WTC11 (cell line): ENCODE results near the gene EXOC6. TPM values are rescaled to one million over a fixed set of nuclear protein-coding genes. Genes with fewer than 3 reads are reported as not detected.

ENCODE experiments used
- EMX1 ChIP-seq: fragments of 250-450 bp; sonication (Bioruptor Pico); IDR thresholded peaks from 2 replicates; pipeline ENCODE4 v1.8.0; 2021; ENCODE audit warnings: mild to moderate bottlenecking
- FOXJ3 ChIP-seq: sonication (generic); formaldehyde crosslinking; IDR thresholded peaks from 2 replicates; pipeline ENCODE4 v1.9.0; 2021; ENCODE audit warnings: missing genetic modification reagents, mild to moderate bottlenecking, borderline replicate concordance
- GABPB1 ChIP-seq: sonication (generic); formaldehyde crosslinking; IDR thresholded peaks from 2 replicates; pipeline ENCODE4 v1.8.1; 2023; ENCODE audit warnings: mild to moderate bottlenecking, missing genetic modification reagents
- GRHL2 ChIP-seq: fragments of 250-450 bp; sonication (Bioruptor Pico); IDR thresholded peaks from 2 replicates; pipeline ENCODE4 v1.8.0; 2022; ENCODE audit warnings: mild to moderate bottlenecking, moderate library complexity; ENCODE audit not compliant: insufficient replicate concordance, severe bottlenecking
- GTF2I ChIP-seq: fragments of 250-450 bp; sonication (Bioruptor Pico); conservative IDR thresholded peaks from 2 replicates; pipeline ENCODE4 v1.4.0; 2021; ENCODE audit warnings: mild to moderate bottlenecking
- IRF2 ChIP-seq: sonication (generic); formaldehyde crosslinking; IDR thresholded peaks from 2 replicates; pipeline ENCODE4 v1.8.0; 2022; ENCODE audit warnings: low read depth, missing genetic modification reagents, borderline replicate concordance
- JAZF1 ChIP-seq: fragments of 250-450 bp; sonication (Bioruptor Pico); IDR thresholded peaks from 2 replicates; pipeline ENCODE4 v1.9.0; 2021; ENCODE audit warnings: moderate library complexity, mild to moderate bottlenecking, inconsistent platforms
- KAT7 ChIP-seq: sonication (generic); formaldehyde crosslinking; IDR thresholded peaks from 2 replicates; pipeline ENCODE4 v1.8.1; 2023; ENCODE audit warnings: missing genetic modification reagents, mild to moderate bottlenecking, borderline replicate concordance
- MAX ChIP-seq: sonication (generic); formaldehyde crosslinking; IDR thresholded peaks from 2 replicates; pipeline ENCODE4 v1.8.0; 2022; ENCODE audit warnings: mild to moderate bottlenecking, missing genetic modification reagents
- NFE2L1 ChIP-seq: sonication (generic); formaldehyde crosslinking; IDR thresholded peaks from 2 replicates; pipeline ENCODE4 v1.8.1; 2023; ENCODE audit warnings: missing genetic modification reagents
- OVOL2 ChIP-seq: fragments of 250-450 bp; sonication (Bioruptor Pico); IDR thresholded peaks from 2 replicates; pipeline ENCODE4 v1.9.0; 2021; ENCODE audit warnings: mild to moderate bottlenecking, borderline replicate concordance
- PRRX2 ChIP-seq: fragments of 250-450 bp; sonication (Bioruptor Pico); IDR thresholded peaks from 2 replicates; pipeline ENCODE4 v1.8.0; 2021; ENCODE audit warnings: mild to moderate bottlenecking
- SMAD3 ChIP-seq: sonication (generic); formaldehyde crosslinking; IDR thresholded peaks from 2 replicates; pipeline ENCODE4 v1.8.0; 2022; ENCODE audit warnings: missing genetic modification reagents, mild to moderate bottlenecking, borderline replicate concordance
- USF1 ChIP-seq: sonication (generic); formaldehyde crosslinking; IDR thresholded peaks from 2 replicates; pipeline ENCODE4 v1.8.0; 2022; ENCODE audit warnings: mild to moderate bottlenecking, missing genetic modification reagents
- USF2 ChIP-seq: sonication (generic); formaldehyde crosslinking; IDR thresholded peaks from 2 replicates; pipeline ENCODE4 v1.8.1; 2023; ENCODE audit warnings: mild to moderate bottlenecking, missing genetic modification reagents, moderate library complexity
- ZBTB43 ChIP-seq: sonication (generic); formaldehyde crosslinking; IDR thresholded peaks from 2 replicates; pipeline ENCODE4 v1.8.1; 2023; ENCODE audit warnings: mild to moderate bottlenecking, missing genetic modification reagents
- ZNF138 ChIP-seq: sonication (generic); formaldehyde crosslinking; conservative IDR thresholded peaks from 2 replicates; pipeline ENCODE4 v1.8.1; 2022; ENCODE audit warnings: mild to moderate bottlenecking, moderate library complexity, missing genetic modification reagents
- ZNF232 ChIP-seq: sonication (generic); formaldehyde crosslinking; IDR thresholded peaks from 2 replicates; pipeline ENCODE4 v1.8.0; 2022; ENCODE audit warnings: mild to moderate bottlenecking, missing genetic modification reagents
- ZNF263 ChIP-seq: sonication (generic); formaldehyde crosslinking; IDR thresholded peaks from 2 replicates; pipeline ENCODE4 v1.8.1; 2022; ENCODE audit warnings: low read depth, mild to moderate bottlenecking, moderate library complexity, missing genetic modification reagents
- ZNF317 ChIP-seq: sonication (generic); formaldehyde crosslinking; IDR thresholded peaks from 2 replicates; pipeline ENCODE4 v1.8.1; 2023; ENCODE audit warnings: low read depth, mild to moderate bottlenecking, moderate library complexity, missing genetic modification reagents, borderline replicate concordance
- ZNF416 ChIP-seq: fragments of 250-450 bp; sonication (Bioruptor Pico); IDR thresholded peaks from 2 replicates; pipeline ENCODE4 v1.9.0; 2021; ENCODE audit warnings: mild to moderate bottlenecking, inconsistent platforms
- ZNF423 ChIP-seq: fragments of 250-450 bp; sonication (Bioruptor Pico); IDR thresholded peaks from 2 replicates; pipeline ENCODE4 v2.1.2; 2022; ENCODE audit warnings: mild to moderate bottlenecking, moderate library complexity
- ZNF671 ChIP-seq: fragments of 250-450 bp; sonication (Bioruptor Pico); IDR thresholded peaks from 2 replicates; pipeline ENCODE4 v1.8.0; 2021; ENCODE audit warnings: mild to moderate bottlenecking
- total RNA-seq: library from RNA; stranded (reverse); gene quantifications from 3 replicates; pipeline ENCODE4 v1.2.3, GENCODE V29; 2021
- TF ChIP-seq, protein P1 (sequence below): fragments of 250-450 bp; sonication (Bioruptor Pico); IDR thresholded peaks from 2 replicates; pipeline ENCODE4 v2.1.2; 2022; ENCODE audit warnings: mild to moderate bottlenecking, moderate library complexity
- TF ChIP-seq, protein P2 (sequence below): sonication (generic); formaldehyde crosslinking; IDR thresholded peaks from 2 replicates; pipeline ENCODE4 v1.8.1; 2022; ENCODE audit warnings: missing genetic modification reagents, borderline replicate concordance
- TF ChIP-seq, protein P3 (sequence below): sonication (generic); formaldehyde crosslinking; conservative IDR thresholded peaks from 2 replicates; pipeline ENCODE4 v1.8.1; 2022; ENCODE audit warnings: mild to moderate bottlenecking, missing genetic modification reagents
- TF ChIP-seq, protein P4 (sequence below): fragments of 200-600 bp; IDR thresholded peaks from 2 replicates; pipeline ENCODE4 v1.8.0; 2022; ENCODE audit warnings: antibody characterized with exemption
- TF ChIP-seq, protein P5 (sequence below): sonication (generic); formaldehyde crosslinking; IDR thresholded peaks from 2 replicates; pipeline ENCODE4 v1.8.1; 2022; ENCODE audit warnings: mild to moderate bottlenecking, missing genetic modification reagents, moderate library complexity, borderline replicate concordance
- TF ChIP-seq, protein P6 (sequence below): sonication (generic); formaldehyde crosslinking; IDR thresholded peaks from 2 replicates; pipeline ENCODE4 v1.8.1; 2022; ENCODE audit warnings: low read depth, missing genetic modification reagents, borderline replicate concordance

Gene EXOC6
- total RNA-seq, 1 experiment from 2014 or later, result 5.0 TPM

DNA sequence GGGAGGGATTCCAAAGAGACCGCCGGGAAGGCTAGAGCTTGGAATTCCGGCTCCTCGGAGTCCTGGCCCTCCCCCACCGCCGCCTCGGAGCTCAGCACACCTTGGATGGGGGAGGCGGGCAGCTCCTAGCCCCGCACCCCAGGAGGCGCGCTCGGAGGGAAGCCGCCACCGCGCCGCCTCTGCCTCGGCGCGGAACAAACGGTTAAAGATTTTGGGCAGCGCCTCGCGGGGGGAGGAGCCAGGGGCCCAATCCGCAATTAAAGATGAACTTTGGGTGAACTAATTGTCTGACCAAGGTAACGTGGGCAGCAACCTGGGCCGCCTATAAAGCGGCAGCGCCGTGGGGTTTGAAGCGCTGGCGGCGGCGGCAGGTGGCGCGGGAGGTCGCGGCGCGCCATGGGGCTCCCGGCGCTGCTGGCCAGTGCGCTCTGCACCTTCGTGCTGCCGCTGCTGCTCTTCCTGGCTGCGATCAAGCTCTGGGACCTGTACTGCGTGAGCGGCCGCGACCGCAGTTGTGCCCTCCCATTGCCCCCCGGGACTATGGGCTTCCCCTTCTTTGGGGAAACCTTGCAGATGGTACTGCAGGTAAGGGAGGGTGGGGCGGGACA is 225.3 kb downstream of the EXOC6 start, which contains the start of gene CYP26A1 (continued):
- TF ChIP-seq, protein P1, sequence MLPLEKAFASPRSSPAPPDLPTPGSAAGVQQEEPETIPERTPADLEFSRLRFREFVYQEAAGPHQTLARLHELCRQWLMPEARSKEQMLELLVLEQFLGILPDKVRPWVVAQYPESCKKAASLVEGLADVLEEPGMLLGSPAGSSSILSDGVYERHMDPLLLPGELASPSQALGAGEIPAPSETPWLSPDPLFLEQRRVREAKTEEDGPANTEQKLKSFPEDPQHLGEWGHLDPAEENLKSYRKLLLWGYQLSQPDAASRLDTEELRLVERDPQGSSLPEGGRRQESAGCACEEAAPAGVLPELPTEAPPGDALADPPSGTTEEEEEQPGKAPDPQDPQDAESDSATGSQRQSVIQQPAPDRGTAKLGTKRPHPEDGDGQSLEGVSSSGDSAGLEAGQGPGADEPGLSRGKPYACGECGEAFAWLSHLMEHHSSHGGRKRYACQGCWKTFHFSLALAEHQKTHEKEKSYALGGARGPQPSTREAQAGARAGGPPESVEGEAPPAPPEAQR, result no peak
- no peak for TF ChIP-seq KAT7 (CRISPR knock-in tag)
- no peak for TF ChIP-seq OVOL2 (CRISPR knock-in tag)
- TF ChIP-seq, protein P2, sequence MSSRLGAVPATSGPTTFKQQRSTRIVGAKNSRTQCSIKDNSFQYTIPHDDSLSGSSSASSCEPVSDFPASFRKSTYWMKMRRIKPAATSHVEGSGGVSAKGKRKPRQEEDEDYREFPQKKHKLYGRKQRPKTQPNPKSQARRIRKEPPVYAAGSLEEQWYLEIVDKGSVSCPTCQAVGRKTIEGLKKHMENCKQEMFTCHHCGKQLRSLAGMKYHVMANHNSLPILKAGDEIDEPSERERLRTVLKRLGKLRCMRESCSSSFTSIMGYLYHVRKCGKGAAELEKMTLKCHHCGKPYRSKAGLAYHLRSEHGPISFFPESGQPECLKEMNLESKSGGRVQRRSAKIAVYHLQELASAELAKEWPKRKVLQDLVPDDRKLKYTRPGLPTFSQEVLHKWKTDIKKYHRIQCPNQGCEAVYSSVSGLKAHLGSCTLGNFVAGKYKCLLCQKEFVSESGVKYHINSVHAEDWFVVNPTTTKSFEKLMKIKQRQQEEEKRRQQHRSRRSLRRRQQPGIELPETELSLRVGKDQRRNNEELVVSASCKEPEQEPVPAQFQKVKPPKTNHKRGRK, result no peak
- TF ChIP-seq ZBTB43 (CRISPR knock-in tag), result no peak
- no peak for TF ChIP-seq GTF2I
- TF ChIP-seq IRF2, result no peak
- TF ChIP-seq, protein P3, sequence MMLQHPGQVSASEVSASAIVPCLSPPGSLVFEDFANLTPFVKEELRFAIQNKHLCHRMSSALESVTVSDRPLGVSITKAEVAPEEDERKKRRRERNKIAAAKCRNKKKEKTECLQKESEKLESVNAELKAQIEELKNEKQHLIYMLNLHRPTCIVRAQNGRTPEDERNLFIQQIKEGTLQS, result no peak
- no peak for TF ChIP-seq GRHL2 (CRISPR knock-in tag)
- no peak for TF ChIP-seq GABPB1 (CRISPR knock-in tag)
- TF ChIP-seq MAX (CRISPR knock-in tag), result peak; percentile 27; the same call in 1 of the 2 replicates
- TF ChIP-seq ZNF138 (CRISPR knock-in tag), result no peak
- TF ChIP-seq EMX1 (CRISPR knock-in tag), result no peak
- 0 out of 2 replicates have a peak, but pooled peaks have one; percentile 9 for TF ChIP-seq USF2 (CRISPR knock-in tag)
- TF ChIP-seq PRRX2 (CRISPR knock-in tag), result no peak
- TF ChIP-seq, protein P4, sequence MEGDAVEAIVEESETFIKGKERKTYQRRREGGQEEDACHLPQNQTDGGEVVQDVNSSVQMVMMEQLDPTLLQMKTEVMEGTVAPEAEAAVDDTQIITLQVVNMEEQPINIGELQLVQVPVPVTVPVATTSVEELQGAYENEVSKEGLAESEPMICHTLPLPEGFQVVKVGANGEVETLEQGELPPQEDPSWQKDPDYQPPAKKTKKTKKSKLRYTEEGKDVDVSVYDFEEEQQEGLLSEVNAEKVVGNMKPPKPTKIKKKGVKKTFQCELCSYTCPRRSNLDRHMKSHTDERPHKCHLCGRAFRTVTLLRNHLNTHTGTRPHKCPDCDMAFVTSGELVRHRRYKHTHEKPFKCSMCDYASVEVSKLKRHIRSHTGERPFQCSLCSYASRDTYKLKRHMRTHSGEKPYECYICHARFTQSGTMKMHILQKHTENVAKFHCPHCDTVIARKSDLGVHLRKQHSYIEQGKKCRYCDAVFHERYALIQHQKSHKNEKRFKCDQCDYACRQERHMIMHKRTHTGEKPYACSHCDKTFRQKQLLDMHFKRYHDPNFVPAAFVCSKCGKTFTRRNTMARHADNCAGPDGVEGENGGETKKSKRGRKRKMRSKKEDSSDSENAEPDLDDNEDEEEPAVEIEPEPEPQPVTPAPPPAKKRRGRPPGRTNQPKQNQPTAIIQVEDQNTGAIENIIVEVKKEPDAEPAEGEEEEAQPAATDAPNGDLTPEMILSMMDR, result no peak
- no peak for TF ChIP-seq JAZF1 (CRISPR knock-in tag)
- TF ChIP-seq SMAD3 (CRISPR knock-in tag), result no peak
- 0 out of 2 replicates have a peak, but pooled peaks have one; percentile 33 for TF ChIP-seq ZNF423 (CRISPR knock-in tag)
- TF ChIP-seq, protein P5, sequence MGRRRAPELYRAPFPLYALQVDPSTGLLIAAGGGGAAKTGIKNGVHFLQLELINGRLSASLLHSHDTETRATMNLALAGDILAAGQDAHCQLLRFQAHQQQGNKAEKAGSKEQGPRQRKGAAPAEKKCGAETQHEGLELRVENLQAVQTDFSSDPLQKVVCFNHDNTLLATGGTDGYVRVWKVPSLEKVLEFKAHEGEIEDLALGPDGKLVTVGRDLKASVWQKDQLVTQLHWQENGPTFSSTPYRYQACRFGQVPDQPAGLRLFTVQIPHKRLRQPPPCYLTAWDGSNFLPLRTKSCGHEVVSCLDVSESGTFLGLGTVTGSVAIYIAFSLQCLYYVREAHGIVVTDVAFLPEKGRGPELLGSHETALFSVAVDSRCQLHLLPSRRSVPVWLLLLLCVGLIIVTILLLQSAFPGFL (CRISPR knock-in tag), result no peak
- 0 out of 2 replicates have a peak, but pooled peaks have one; percentile 23 for TF ChIP-seq USF1 (CRISPR knock-in tag)
- no peak for TF ChIP-seq ZNF263 (CRISPR knock-in tag)
- TF ChIP-seq ZNF317, result no peak
- no peak for TF ChIP-seq ZNF416 (CRISPR knock-in tag)
- TF ChIP-seq FOXJ3 (CRISPR knock-in tag), result no peak
- no peak for TF ChIP-seq ZNF232 (CRISPR knock-in tag)
- TF ChIP-seq ZNF671 (CRISPR knock-in tag), result no peak
- TF ChIP-seq, protein P6, sequence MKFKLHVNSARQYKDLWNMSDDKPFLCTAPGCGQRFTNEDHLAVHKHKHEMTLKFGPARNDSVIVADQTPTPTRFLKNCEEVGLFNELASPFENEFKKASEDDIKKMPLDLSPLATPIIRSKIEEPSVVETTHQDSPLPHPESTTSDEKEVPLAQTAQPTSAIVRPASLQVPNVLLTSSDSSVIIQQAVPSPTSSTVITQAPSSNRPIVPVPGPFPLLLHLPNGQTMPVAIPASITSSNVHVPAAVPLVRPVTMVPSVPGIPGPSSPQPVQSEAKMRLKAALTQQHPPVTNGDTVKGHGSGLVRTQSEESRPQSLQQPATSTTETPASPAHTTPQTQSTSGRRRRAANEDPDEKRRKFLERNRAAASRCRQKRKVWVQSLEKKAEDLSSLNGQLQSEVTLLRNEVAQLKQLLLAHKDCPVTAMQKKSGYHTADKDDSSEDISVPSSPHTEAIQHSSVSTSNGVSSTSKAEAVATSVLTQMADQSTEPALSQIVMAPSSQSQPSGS (CRISPR knock-in tag), result no peak
- no peak for TF ChIP-seq NFE2L1 (CRISPR knock-in tag)
